LNCAP (cell line): Measurements from ENCODE around the gene SPAST.

ENCODE experiments used
- TF ChIP-seq, protein P1 (sequence below): fragments of 450-650 bp; IDR thresholded peaks from 2 replicates; pipeline ENCODE4 v1.5.1; 2017; ENCODE audit warnings: mild to moderate bottlenecking

Gene SPAST

DNA sequence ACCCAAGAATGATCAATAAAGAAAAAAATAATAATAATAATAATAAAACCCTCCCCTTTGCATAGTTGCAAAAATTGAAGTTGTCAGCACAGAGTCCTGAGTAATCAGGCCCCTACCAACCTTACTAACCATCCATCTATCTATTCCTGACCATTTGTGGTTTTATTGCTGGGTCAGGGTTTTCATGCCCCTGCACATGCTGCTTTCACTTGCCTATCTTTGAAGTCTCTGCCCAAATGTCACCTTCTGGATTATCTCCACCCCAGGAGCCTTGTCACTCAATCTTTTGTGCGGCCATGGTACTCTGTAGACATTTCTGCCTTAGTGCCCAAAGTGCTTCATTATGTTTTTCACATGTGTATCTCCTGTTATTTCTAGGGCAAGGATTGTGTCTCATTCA lies 137.5 kb downstream of the SPAST start:
- TF ChIP-seq, protein P1, sequence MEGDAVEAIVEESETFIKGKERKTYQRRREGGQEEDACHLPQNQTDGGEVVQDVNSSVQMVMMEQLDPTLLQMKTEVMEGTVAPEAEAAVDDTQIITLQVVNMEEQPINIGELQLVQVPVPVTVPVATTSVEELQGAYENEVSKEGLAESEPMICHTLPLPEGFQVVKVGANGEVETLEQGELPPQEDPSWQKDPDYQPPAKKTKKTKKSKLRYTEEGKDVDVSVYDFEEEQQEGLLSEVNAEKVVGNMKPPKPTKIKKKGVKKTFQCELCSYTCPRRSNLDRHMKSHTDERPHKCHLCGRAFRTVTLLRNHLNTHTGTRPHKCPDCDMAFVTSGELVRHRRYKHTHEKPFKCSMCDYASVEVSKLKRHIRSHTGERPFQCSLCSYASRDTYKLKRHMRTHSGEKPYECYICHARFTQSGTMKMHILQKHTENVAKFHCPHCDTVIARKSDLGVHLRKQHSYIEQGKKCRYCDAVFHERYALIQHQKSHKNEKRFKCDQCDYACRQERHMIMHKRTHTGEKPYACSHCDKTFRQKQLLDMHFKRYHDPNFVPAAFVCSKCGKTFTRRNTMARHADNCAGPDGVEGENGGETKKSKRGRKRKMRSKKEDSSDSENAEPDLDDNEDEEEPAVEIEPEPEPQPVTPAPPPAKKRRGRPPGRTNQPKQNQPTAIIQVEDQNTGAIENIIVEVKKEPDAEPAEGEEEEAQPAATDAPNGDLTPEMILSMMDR, result no peak
